GM21447 (cell line): ENCODE results near the gene MBNL2.

Experiments
- ATAC-seq: cut with Tn5 transposase; IDR thresholded peaks from one replicate; pipeline ENCODE4 v1.9.1; 2021; ENCODE audit not compliant: unreplicated experiment

The MBNL2 gene, protein sequence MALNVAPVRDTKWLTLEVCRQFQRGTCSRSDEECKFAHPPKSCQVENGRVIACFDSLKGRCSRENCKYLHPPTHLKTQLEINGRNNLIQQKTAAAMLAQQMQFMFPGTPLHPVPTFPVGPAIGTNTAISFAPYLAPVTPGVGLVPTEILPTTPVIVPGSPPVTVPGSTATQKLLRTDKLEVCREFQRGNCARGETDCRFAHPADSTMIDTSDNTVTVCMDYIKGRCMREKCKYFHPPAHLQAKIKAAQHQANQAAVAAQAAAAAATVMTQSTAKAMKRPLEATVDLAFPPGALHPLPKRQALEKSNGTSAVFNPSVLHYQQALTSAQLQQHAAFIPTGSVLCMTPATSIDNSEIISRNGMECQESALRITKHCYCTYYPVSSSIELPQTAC

DNA sequence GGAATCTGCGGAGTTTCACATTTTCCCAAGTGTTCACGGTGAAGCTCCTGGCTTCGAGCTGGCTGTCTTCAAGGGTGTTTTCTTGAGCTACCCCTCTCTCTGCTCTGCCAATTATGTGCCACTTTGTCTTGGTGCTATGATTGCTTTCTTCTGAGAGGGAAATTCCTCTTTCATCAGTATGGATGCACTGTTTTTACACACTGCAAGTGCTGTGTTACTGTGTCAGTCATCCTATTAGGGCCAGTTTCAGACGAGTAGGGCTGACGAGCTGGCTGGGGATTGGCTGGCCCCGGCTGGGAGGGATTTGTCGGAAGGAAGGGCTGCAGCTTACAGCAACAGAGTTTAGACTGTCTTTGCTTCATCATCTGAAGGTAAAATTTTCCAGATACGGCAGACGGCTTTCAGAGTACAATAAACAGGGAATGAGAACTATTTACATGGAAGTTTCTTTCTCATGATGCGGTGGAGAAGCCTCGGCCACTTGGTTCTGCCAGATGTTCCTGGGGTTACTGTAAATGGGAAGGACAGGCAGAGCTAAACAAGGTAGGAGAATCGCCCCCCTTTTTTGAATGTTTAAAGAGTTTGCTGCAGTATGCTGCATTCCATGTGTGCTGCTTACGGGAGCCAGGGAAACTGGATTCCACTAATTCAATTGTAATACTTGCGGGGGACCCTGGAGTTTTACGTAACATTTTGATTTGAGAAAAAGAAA, at the start of gene MBNL2:
Gene MBNL2, plus strand, starts transcription at position 345 of the 712 bp plus-strand sequence. CDS start 53,903 bp downstream, outside the sequence.
- ATAC-seq, result peak; percentile 89

DNA sequence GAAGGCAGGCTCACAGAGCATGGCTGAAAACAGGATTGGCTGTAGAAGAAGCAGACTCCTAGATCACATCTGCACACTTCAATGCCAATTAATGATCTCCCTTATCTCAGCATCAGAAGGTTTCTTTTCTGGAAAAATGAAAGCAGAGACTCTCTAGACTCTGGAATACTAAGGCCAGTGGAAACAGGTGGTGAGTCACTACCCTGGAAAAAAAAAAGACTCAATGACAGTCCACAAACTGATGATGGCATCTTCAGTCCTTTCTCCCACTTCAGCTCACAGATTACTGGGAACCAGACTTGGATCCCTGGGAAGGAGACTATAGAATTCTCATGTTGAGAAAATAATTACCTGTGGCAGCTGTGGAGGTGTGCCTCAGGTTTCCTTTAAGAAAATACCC, 47.5 kb upstream of the MBNL2 start:
- no peak for ATAC-seq

DNA sequence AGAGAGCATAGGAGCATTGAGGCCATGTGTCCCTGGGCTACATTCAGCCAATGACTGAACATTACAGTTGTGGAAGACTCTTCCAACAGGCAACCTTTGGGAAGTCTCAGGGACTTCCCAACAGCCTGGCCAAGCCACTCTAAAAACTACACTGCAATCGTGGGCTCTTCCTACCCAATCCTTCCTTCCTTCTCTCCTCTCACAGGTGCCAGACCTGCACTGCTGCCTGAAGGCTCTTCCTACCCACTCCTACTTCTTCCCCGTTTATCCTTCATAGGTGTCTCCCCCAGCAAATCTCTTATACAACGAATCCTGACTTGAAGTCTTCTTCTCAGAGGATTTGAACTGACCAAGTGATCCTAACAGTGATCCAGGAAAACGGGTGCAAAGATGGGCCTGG, 47.1 kb upstream of the MBNL2 start:
- no peak for ATAC-seq

DNA sequence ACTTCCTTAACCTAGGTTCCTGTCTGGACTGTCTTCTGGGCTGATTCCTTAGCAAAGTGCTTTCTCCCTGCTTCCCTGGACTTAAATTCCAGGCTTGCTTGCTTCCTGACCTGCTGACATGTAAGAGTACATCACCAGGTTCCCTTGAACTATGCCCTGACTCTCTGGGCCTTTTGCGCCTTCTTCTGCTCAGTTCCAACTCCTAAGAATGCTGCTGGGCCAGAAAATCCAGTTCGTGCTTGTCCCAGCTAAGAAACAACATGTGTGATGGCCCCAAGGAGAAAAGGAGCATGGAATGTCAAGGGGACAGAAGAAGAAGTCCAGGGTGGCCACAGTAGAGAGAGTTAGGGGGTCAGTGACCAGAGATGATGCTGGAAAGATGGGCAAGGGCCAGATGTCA, 42.6 kb upstream of the MBNL2 start:
- ATAC-seq, result no peak

DNA sequence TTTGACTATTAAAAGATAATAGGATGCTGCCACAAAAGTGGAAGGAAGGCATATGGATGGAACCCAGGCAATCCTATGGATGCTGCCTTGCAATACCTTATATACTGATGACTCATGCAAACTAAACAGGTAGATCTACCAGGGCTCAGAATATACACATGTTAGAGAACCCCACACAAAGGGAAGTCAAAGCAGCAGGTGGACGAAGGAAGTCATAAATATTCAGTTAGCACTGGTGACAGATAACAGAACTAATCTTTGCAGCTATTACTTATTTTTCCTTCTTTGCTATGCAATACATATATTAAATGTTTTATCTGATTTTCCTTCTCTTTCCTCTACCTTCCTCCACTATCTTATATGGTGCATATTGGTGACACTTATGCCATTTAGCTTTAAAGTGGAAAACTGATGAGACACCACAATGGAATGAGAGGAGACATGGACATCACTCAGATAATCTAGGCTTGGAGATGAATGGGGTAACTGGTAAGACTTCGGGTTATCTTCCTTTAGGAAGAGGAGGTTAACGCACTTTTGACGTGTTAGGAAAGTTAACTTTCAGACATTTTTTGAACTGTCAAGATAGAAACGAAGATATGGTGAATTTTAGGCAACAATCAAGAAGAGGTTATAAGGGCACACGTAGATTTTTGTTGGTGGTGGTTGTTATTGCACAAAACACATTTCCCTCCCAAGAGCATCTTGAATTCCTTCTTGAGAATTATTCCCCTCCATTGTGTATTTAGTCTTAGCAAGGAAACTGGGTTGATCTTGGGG, 39.8 kb upstream of the MBNL2 start:
- ATAC-seq, result no peak

DNA sequence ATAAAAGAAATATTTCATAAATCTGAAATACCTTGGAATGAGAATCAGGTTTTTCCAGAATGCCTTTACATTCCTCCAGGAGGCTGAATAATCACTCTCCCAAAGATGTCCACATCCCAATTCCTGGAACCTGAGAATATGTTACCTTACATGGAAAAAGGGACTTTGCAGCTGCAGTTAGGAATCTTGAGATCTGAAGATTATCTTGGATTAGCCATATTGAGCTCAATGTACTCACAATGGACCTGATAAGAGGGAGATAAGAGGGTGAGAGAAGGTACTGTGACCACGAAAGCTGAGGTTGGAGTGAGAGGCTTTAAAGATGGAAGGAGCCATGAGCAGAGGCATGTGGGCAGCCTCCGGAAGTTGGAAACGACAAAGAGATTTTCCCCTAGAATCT, 36.8 kb upstream of the MBNL2 start:
- no peak for ATAC-seq

DNA sequence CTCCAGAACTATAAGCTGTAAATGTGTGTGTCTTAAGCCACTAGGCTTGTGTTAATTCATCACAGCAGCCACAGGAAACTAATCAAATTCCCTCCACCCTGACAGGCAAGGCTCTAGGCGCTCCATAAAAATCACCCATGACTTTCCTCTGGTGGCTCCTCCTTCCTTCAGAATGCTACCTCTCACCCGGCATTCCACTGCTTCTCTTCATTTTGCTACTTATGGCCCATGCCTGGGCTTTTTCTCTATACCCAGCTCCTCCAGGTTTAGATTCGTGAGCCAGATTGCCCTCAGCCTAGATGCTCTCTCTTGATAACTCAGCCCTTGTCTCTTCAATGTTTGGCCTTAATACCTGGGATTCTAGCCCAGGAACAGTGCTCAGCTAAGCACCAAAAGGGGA, 36.4 kb upstream of the MBNL2 start:
- ATAC-seq, result no peak

DNA sequence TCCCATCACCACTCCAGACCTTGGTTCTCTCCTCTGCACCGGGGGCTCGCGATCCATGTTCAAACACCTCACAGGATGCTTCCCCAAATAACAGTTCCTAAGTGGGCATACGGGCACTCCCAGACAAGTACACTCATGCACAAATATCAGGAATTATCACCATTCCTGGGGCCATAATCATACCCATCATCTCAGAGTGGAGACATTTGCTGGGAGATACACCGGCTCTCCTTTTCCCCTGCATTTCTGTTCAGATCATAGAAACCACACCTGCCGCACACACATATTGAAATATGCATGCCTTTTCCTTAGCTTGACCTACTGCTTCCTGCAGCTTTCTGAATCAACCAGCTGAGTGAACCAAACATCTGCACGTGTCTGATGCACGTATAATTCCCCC, 33.9 kb upstream of the MBNL2 start:
- no peak for ATAC-seq

DNA sequence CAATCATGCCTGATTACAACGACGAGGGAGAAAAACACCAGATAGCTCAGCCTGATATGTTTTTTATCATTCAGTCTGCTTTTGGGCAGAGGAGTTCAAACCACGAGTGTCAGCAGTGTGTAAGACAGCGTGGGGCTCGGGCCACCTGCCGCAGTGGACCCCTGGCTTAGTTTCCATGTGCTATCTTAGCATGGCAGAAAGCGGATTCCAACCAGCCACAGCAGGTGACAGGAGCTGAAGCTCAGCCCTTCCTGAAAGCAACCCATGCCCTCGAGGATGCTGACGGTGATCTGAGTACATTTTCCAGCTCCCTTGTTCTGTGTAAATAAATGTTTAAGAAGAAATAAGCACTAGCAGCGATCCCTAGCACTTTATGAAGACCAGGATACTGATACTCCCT, 32.2 kb upstream of the MBNL2 start:
- ATAC-seq, result no peak

DNA sequence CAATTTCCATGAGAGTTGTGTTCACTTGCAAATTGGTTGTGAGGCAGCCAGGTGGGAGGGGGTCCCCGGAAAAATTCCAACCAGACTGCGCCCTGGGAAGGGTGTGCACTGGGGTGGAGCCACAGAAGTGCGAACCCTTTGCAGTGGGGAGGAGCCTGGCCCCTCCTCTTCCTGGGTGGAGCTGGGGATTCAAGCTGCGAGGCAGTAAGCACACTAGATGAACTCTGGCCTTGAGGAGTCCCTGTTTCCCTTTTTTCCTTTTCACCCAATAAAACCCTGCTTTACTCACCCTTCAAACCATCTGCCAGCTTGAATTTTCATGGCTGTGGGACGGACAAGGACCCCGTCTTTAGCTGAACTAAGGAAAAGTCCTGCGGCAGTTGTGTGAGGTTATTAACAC, 31.0 kb upstream of the MBNL2 start:
- ATAC-seq, result no peak

DNA sequence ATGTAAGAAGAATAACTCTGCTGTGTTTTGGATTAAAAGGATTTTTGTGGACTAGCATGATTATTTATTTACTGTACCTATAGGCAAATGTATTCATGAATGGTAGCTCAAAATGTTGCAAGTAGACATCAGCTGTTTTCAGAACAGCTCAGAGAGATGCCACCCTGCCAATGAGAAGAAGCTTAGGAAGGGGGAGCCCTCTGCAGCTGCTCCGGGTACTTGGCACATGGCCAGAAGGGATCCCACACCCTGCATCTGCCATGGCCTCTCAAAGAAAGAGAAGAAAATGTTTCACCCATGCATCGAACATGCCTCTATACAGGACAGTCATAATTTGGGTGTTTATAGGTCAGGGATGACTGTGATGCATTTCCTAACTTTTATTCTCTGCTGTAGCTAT, 30.5 kb upstream of the MBNL2 start:
- no peak for ATAC-seq

DNA sequence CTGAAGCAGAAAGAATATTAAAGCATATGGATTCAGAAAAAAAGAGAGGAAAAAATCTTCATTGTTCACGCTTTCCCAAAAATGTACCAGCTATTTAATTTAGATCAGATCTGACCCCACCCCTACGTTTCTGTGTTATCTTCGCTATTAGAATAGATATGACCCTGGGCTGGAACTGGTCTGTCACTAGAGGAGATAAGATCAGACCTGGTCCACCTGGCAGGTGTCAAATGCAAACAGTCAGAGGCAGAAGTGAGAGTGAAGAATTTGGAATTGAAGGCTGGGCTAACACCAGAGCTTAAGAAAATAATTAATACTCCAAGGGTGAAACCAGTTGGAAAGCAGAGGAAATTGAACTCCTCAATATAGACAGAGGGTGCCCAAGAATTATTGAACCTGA, 30.0 kb upstream of the MBNL2 start:
- ATAC-seq, result no peak

DNA sequence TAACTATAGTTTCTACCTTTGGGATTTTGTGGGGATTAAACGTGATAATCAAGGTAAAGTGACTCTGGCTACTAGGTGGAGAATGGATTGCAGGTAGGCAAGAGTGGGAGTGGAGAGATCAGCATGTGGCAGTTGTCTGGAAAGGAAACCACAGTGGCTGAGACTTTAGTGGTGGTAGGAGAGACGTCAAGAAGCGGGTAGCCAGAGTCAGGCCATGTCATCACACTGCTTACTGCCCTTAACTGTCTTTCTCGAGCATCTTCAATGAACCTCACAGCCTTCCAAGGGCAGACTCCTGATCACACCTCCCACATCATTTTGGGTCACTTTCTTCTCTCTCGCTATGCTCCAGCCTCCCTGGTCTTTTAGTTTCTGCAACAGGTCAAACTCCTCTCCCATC, 28.6 kb upstream of the MBNL2 start:
- ATAC-seq, result no peak

DNA sequence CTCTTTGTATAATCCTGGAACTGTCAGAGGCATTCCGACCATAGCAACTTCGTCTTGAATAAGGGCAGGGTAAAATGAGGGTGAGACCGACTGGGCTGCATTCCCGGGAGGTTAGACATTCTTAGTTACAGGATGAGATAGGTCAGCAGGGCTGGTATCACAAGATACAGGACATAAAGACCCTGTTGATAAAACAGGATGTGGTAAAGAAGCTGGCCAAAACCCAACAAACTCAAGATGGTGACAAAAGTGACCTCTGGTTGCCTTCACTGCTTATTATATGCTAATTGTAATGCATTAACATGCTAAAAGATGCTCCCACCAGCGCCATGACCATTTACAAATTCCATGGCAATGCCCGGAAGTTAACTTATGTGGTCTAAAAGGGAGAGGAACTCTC, 27.7 kb upstream of the MBNL2 start:
- ATAC-seq, result no peak

DNA sequence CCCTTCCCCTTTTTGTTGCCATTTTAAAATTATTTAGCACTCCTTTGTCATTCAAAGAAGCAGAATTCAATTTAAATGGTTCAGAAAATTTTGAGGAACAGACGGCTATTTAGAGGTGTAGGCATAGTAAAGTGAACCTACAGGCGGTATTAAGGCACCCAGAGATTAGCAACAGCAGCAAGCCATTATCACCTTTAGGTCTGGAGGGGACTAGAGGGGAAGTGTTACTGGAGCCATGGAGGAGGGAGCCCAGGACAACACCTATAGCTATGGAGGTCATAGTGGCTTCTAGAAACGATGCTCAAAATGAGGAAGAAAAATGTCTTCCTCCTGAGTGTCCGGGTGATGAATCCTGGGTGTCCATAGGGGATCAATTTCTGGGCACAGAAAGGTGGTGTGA, 25.8 kb upstream of the MBNL2 start:
- no peak for ATAC-seq

DNA sequence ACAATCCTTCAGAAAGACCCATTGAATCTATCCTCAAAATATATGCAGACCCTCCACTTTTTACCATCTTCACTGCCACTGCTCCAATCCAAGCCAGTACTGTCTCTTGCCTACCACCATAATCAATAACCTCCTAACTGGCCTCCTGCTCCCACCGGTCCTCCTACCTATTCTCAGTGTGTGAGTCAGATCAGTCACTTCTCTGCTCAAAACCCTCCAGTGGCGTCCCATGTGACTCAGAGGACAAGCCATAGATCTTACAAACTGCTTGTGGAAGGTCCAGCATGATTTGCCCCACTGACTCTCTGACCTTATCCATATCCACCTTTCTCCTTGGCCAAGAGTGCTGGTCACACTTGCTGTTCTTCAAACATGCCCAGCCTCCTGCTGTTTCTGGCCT, 23.4 kb upstream of the MBNL2 start:
- no peak for ATAC-seq

DNA sequence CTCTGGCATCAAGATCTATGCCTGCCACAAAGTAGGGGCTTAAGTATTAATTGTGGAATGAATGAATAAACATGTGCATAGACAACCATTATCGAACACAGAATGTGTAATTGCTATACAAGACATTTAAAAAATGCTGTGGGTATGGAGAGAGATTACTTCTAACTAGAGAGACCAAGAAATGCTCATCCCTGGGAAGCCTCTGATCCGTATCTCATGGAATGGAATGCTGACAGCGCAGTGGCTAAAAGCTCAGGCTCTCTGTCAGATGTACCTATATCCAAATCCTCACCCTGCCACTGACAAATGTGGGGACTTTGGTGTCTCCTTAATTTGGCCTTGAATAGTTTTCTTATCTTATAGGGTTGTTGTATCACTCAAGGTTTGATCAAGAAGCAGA, 22.7 kb upstream of the MBNL2 start:
- ATAC-seq, result no peak

DNA sequence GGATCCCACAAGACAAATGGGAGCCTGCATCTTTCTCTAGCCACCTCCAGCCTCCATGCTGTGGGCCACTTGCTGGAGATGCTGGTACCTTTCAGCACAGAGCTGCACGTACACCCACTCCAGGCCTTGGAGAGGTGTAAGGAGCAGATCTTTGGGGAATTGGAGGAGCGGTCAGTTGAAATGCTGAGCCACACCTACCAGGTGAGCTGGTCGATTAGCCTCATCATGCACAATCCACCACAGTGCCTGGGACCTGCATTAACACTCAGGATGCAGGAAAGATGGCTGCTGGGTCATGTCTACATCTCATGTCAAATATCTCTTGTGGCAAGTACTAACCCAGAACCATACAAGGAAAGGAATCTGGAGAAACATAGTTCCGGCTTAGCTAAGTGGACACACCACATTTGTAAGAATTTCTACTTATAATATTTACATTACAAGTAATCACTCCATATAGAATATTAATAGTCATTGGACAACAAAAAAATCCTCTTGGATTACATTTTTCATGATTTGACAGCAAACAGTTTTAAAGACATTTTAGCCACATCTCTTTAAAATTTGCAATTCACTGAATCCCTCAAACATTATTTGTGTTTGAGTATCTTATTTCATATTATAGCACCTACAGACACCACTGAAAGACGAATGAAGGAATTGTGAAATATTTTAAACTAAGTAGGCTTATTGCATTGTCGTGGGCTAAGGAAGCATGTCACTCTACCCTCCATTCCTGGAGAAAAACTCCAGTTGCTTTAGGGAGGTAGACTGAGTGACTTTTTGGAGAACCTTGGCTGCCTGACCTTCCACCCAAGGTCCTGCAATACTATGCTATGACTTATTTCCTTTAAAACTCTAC, 21.8 kb upstream of the MBNL2 start:
- no peak for ATAC-seq

DNA sequence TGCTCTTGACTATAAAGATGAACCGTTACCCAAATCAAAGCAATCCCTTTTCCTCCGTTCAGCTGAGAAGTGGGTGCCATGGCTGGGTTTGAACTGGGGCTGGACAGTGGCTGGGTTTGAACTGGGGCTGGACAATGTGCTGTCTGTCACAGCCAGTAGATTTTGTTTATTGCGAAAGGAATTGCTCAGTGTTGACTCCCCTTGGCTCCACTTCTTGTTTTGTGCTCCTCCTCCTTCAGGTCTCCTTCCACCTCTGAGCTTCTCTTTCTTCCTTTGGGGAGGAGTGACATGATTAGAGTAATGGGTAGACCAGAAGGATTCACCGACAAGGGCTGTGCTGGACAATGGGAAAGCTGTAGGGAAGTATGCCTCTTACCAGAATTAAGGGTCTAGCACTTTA, 19.4 kb upstream of the MBNL2 start:
- ATAC-seq, result no peak

DNA sequence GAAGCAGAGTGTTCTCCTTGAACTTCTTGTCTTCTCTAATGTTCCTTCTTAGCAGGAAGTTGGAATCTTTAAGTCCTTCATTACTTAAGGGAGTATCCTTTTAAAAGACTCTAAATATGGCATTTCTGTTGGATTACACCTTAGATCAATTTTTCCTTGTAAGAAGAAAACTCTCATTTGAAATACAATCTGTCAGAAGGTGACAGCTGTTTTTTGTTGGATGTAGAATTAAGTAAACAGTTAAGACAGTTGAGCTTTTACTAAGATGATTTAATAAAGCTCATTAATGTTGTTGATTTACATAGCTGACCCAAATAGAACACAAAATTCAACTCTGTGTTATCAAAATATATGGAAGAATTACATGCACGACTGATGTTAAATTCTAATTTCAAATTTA, 16.7 kb upstream of the MBNL2 start:
- no peak for ATAC-seq

DNA sequence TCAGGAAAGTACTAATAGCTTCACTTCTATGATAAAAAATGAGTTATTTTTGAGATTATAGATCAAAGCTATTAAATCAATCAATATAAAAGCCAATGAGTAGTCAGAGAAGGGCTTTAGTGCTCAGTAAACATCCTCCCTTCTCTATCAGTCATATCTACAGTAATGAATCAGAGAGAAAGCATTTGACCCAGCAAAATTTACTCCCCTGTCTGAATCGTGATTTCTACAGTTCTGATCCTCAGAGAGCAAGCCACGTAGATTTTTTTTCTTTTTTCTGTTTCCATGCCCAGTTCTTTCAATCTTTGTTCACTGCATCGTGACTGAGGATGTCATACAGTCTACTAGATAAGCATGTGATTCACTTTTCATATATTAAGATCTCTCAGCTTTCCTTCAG, 16.2 kb upstream of the MBNL2 start:
- ATAC-seq, result no peak
